GM12892 (cell line): ENCODE data around the gene JAGN1.

ENCODE experiments used
- POLR2A ChIP-seq: IDR thresholded peaks from 2 replicates; pipeline ENCODE4 v1.6.1; 2011; ENCODE audit warnings: low read depth, low read length, control low read depth
- POLR2AphosphoS5 ChIP-seq: IDR thresholded peaks from 2 replicates; pipeline ENCODE4 v1.6.1; 2011; ENCODE audit warnings: low read depth, low read length, control low read depth

DNA sequence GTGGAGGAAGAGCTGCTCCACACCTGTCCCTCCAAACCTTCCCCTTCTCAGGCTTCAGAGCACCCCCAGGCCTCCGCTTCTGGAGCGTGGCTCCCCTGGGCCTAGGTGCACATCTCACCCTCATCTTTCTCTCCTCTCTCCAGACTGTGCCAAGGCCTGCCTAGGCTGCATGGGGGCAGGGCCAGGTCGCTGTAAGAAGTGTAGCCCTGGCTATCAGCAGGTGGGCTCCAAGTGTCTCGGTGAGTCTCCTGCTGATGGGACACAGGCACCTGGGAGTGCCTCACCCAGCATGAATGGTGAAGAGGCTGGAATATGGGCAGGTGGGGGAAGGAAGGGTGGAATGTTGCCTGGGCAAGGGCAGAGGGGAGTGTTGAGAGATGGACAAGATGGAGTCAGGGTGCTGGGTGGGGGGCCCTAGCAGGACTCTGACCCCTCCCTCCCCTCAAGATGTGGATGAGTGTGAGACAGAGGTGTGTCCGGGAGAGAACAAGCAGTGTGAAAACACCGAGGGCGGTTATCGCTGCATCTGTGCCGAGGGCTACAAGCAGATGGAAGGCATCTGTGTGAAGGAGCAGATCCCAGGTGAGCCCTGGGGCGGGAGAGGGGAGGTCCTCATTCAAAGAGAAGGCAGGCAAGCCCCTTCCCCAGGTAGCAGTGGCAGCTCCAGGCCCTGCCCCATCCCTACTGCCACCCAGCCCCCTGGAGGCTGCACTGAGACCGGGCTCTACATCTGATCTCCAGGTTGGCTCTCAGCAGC lies 52.7 kb downstream of the JAGN1 start:
- TF ChIP-seq POLR2AphosphoS5 (no peak), POLR2A (peak; percentile 21; the same call in 1 of the 2 replicates)
